ENCODE results near the gene PTPRE.

PTPRE gene

GRCh38 chr10:128059982-128060293 lies 153.0 kb downstream of the PTPRE start (continued):
- TF ChIP-seq ZNF18 (tag by site-specific recombination; IDR thresholded peaks at IDR 0.05) = peak; percentile 43; the same call in 1 of the 2 replicates
- no peak for TF ChIP-seq HOXC10 (CRISPR knock-in tag; IDR thresholded peaks at IDR 0.05)
- no peak for TF ChIP-seq ATF2 (tag by site-specific recombination; IDR thresholded peaks at IDR 0.05; ENCODE audit: low read depth)
- TF ChIP-seq ZBTB26 (tag by site-specific recombination; optimal IDR thresholded peaks at IDR 0.05) = no peak
- TF ChIP-seq ZNF157 (tag by site-specific recombination; IDR thresholded peaks at IDR 0.05) = no peak
- TF ChIP-seq SP2 (tag by site-specific recombination; IDR thresholded peaks at IDR 0.05) = no peak
- TF ChIP-seq ZNF555 (tag by site-specific recombination; conservative IDR thresholded peaks at IDR 0.05) = no peak
- TF ChIP-seq ZNF146 (tag by site-specific recombination; IDR thresholded peaks at IDR 0.05) = no peak
- no peak for TF ChIP-seq ZXDB (tag by site-specific recombination; IDR thresholded peaks at IDR 0.05)
- no peak for TF ChIP-seq ZNF48 (tag by site-specific recombination; IDR thresholded peaks at IDR 0.05)
- no peak for TF ChIP-seq ZNF398 (tag by site-specific recombination; IDR thresholded peaks at IDR 0.05)
- TF ChIP-seq PRDM4 (tag by site-specific recombination; IDR thresholded peaks at IDR 0.05) = no peak
- no peak for TF ChIP-seq MEIS1 (CRISPR knock-in tag; IDR thresholded peaks at IDR 0.05; ENCODE audit: borderline replicate concordance)
- peak; percentile 73 for TF ChIP-seq SCRT1 (tag by site-specific recombination; IDR thresholded peaks at IDR 0.05; ENCODE audit: borderline replicate concordance)
- TF ChIP-seq ZIC2 (tag by site-specific recombination; IDR thresholded peaks at IDR 0.05) = no peak
- TF ChIP-seq ZSCAN23 (tag by site-specific recombination; IDR thresholded peaks at IDR 0.05) = no peak
- TF ChIP-seq SETDB1 (IDR thresholded peaks at IDR 0.05; ENCODE audit: insufficient read length, low read length) = no peak
- no peak for TF ChIP-seq ZNF677 (tag by site-specific recombination; IDR thresholded peaks at IDR 0.05)
- 0 out of 2 replicates have a peak, but pooled peaks have one; percentile 57 for TF ChIP-seq ZNF239 (tag by site-specific recombination; IDR thresholded peaks at IDR 0.05)
- peak; percentile 84 for TF ChIP-seq ZSCAN4 (tag by site-specific recombination; IDR thresholded peaks at IDR 0.05)
- TF ChIP-seq ZNF148 (tag by site-specific recombination; IDR thresholded peaks at IDR 0.05; ENCODE audit: borderline replicate concordance) = 0 out of 2 replicates have a peak, but pooled peaks have one; percentile 18
- no peak for TF ChIP-seq ZNF121 (tag by site-specific recombination; IDR thresholded peaks at IDR 0.05)
- no peak for TF ChIP-seq ZNF174 (tag by site-specific recombination; IDR thresholded peaks at IDR 0.05)
- TF ChIP-seq ZNF311 (tag by site-specific recombination; IDR thresholded peaks at IDR 0.05; ENCODE audit: borderline replicate concordance) = no peak
- TF ChIP-seq KLF17 (tag by site-specific recombination; IDR thresholded peaks at IDR 0.05) = no peak
